Eye (tissue), 1 donor: Measurements from ENCODE around the gene GNL1.
"Not testable (repeated sequence)": the region's sequence is repeated elsewhere in the genome, so short reads cannot be mapped to it uniquely, and the experiment has no call there.

Source experiments
- DNase-seq: peaks from one replicate; pipeline ENCODE4 v3.0.0-alpha.2; 2015

Gene GNL1

GRCh38 chr6:30565772-30566171 lies 9.5 kb upstream of the GNL1 start:
- no peak for DNase-seq

GRCh38 chr6:30564114-30564513 lies 7.8 kb upstream of the GNL1 start:
- DNase-seq, result no peak

- DNase-seq, result no peak
Measured at GRCh38 chr6:30562470-30563425, 6.5 kb upstream of the GNL1 start.

- DNase-seq, result no peak
Measured at GRCh38 chr6:30560930-30561329, 4.6 kb upstream of the GNL1 start.

- DNase-seq, result no peak
Measured at GRCh38 chr6:30557683-30557981, 1.3 kb upstream of the GNL1 start.

- DNase-seq, result peak; percentile 98
Measured at GRCh38 chr6:30556906-30557682, 805 bp upstream of the GNL1 start, which contains the start of gene PRR3. Gene PRR3, plus strand, starts transcription at chr6:30557295. Its CDS starts 50 bp downstream, at chr6:30557345.

GRCh38 chr6:30555816-30556065 lies 548 bp downstream of the GNL1 start:
- peak; percentile 92 for DNase-seq

- DNase-seq, result no peak
Measured at GRCh38 chr6:30554962-30555815, 1.1 kb downstream of the GNL1 start.

- no peak for DNase-seq
Measured at GRCh38 chr6:30554404-30554803, 1.9 kb downstream of the GNL1 start.

GRCh38 chr6:30548375-30548774 lies 7.9 kb downstream of the GNL1 start:
- no peak for DNase-seq

GRCh38 chr6:30547454-30547853 lies 8.8 kb downstream of the GNL1 start:
- no peak for DNase-seq

GRCh38 chr6:30544666-30545272 lies 11.5 kb downstream of the GNL1 start:
- peak; percentile 71 for DNase-seq

GRCh38 chr6:30543821-30544220 lies 12.5 kb downstream of the GNL1 start:
- DNase-seq, result no peak

- DNase-seq, result no peak
Measured at GRCh38 chr6:30542915-30543314, 13.4 kb downstream of the GNL1 start.

GRCh38 chr6:30542404-30542725 lies 13.9 kb downstream of the GNL1 start:
- DNase-seq, result no peak

- DNase-seq, result peak; percentile 94
Measured at GRCh38 chr6:30541515-30542403, 14.5 kb downstream of the GNL1 start.

GRCh38 chr6:30537931-30538330 lies 18.4 kb downstream of the GNL1 start:
- DNase-seq, result no peak

- DNase-seq, result no peak
Measured at GRCh38 chr6:30533460-30534294, 22.6 kb downstream of the GNL1 start.

- no peak for DNase-seq
Measured at GRCh38 chr6:30530014-30530413, 26.3 kb downstream of the GNL1 start.

GRCh38 chr6:30529349-30529875 lies 26.9 kb downstream of the GNL1 start:
- not testable (repeated sequence) for DNase-seq

GRCh38 chr6:30526444-30526843 lies 29.8 kb downstream of the GNL1 start:
- DNase-seq, result not testable (repeated sequence)
